8988T (cell line): ENCODE data around the gene SNAP23.
"Not testable (repeated sequence)": the region's sequence is repeated elsewhere in the genome, so short reads cannot be mapped to it uniquely, and the experiment has no call there.

Experiments used
- DNase-seq: peaks from one replicate; pipeline ENCODE4 v3.0.0; 2011

Gene SNAP23

GRCh38 chr15:42498212-42499068 is 3.0 kb downstream of the SNAP23 start:
- no peak for DNase-seq

GRCh38 chr15:42499858-42500609 is 4.6 kb downstream of the SNAP23 start:
- DNase-seq = no peak

GRCh38 chr15:42502477-42502876 is 7.0 kb downstream of the SNAP23 start:
- DNase-seq = no peak

GRCh38 chr15:42503825-42504224 is 8.4 kb downstream of the SNAP23 start:
- DNase-seq = no peak

GRCh38 chr15:42504631-42505030 is 9.2 kb downstream of the SNAP23 start:
- DNase-seq = no peak

- no peak for DNase-seq
Measured at GRCh38 chr15:42507514-42507913, 12.1 kb downstream of the SNAP23 start.

GRCh38 chr15:42508263-42508690 is 12.8 kb downstream of the SNAP23 start:
- DNase-seq = no peak

GRCh38 chr15:42510258-42511006 is 15.0 kb downstream of the SNAP23 start:
- DNase-seq = no peak

GRCh38 chr15:42511007-42511391 is 15.6 kb downstream of the SNAP23 start:
- no peak for DNase-seq

GRCh38 chr15:42523331-42523730 is 27.9 kb downstream of the SNAP23 start:
- DNase-seq = no peak

GRCh38 chr15:42528970-42529369 is 33.5 kb downstream of the SNAP23 start:
- no peak for DNase-seq

GRCh38 chr15:42533246-42533645 is 37.8 kb downstream of the SNAP23 start:
- DNase-seq = no peak

- no peak for DNase-seq
Measured at GRCh38 chr15:42544853-42545629, 49.6 kb downstream of the SNAP23 start.

GRCh38 chr15:42547918-42548248 is 52.4 kb downstream of the SNAP23 start:
- no peak for DNase-seq

GRCh38 chr15:42548249-42549031 is 53.0 kb downstream of the SNAP23 start, which contains the start of the genes HAUS2 and LRRC57:
Gene HAUS2 (plus strand): TSS chr15:42548838. CDS start chr15:42548873, 35 bp downstream.
Gene LRRC57 (minus strand): TSS chr15:42548793. CDS start chr15:42548434, 359 bp downstream.
- peak; percentile 72 for DNase-seq

- no peak for DNase-seq
Measured at GRCh38 chr15:42549032-42549491, 53.6 kb downstream of the SNAP23 start.

- no peak for DNase-seq
Measured at GRCh38 chr15:42549741-42550392, 54.4 kb downstream of the SNAP23 start.

GRCh38 chr15:42553554-42553953 is 58.1 kb downstream of the SNAP23 start:
- DNase-seq = no peak

GRCh38 chr15:42556550-42557207 is 61.2 kb downstream of the SNAP23 start:
- not testable (repeated sequence) for DNase-seq

GRCh38 chr15:42558739-42559138 is 63.3 kb downstream of the SNAP23 start:
- no peak for DNase-seq
